SK-N-SH (cell line): Measurements from ENCODE around the gene ATP11C. TPM values are rescaled to one million over a fixed set of nuclear protein-coding genes. Genes with fewer than 3 reads are reported as not detected.
"Not testable (repeated sequence)": the region's sequence is repeated elsewhere in the genome, so short reads cannot be mapped to it uniquely, and the experiment has no call there.

Experiments
- CTCF ChIA-PET: fragments of 300-600, 350-600 bp; formaldehyde crosslinking; extraction: SDS; loops from one replicate; lab custom pipeline; 2021; lab: Yijun Ruan, JAX
- POLR2A ChIA-PET: fragments of 350-600 bp; sonication (Branson Sonifier 250); formaldehyde crosslinking; extraction: SDS; loops from one replicate; lab custom pipeline; 2020; ENCODE audit warnings: antibody characterized with exemption, inconsistent platforms; lab: Yijun Ruan, JAX
- DNase-seq: peaks from one replicate; pipeline ENCODE4 v3.0.0; 2012
- H2AFZ ChIP-seq: fragments of 200-600 bp; sonication (generic); 2 replicates; pipeline ENCODE4 v1.8.1; 2016; ENCODE audit warnings: antibody characterized with exemption, mild to moderate bottlenecking, low read depth
- H3F3A ChIP-seq: fragments of 200-600 bp; sonication (generic); replicated peaks from 2 replicates; pipeline ENCODE3; 2016; ENCODE audit warnings: antibody characterized with exemption, mild to moderate bottlenecking; ENCODE audit not compliant: insufficient read depth
- H3K27ac ChIP-seq, 2 experiments: fragments of 200-500 bp in 1 of 2; fragments of 200-600 bp in 1 of 2; sonication (Bioruptor generic) in 1 of 2; sonication (generic), shearing (Covaris generic) in 1 of 2; 2 replicates each; pipeline versions ENCODE4 v1.5.1 to v1.6.1; 2014 to 2016; ENCODE audit warnings: low read depth in 2 of 2, inconsistent platforms in 1 of 2, low read length in 1 of 2, mild to moderate bottlenecking in 1 of 2, mixed read lengths in 1 of 2
- H3K27me3 ChIP-seq: fragments of 200-600 bp; sonication (generic), shearing (Covaris generic); 2 replicates; pipeline ENCODE4 v1.6.1; 2016; ENCODE audit warnings: mixed run types; ENCODE audit not compliant: insufficient read depth
- H3K36me3 ChIP-seq, 2 experiments: fragments of 200-500 bp in 1 of 2; fragments of 200-600 bp in 1 of 2; sonication (Bioruptor generic) in 1 of 2; sonication (generic) in 1 of 2; replicated peaks in 1 of 2; 2 replicates each; pipeline versions ENCODE3 to v1.5.1; 2014 to 2016; ENCODE audit warnings: low read length in 1 of 2, mild to moderate bottlenecking in 1 of 2; ENCODE audit not compliant: insufficient read depth in 2 of 2, control insufficient read depth in 1 of 2
- H3K4me1 ChIP-seq, 2 experiments: fragments of 200-500 bp in 1 of 2; fragments of 200-600 bp in 1 of 2; sonication (Bioruptor generic) in 1 of 2; sonication (generic), shearing (Covaris generic) in 1 of 2; 2 replicates each; pipeline versions ENCODE4 v1.5.1 to v1.6.1; 2014 to 2016; ENCODE audit warnings: low read depth in 1 of 2, low read length in 1 of 2, mixed run types in 1 of 2; ENCODE audit not compliant: insufficient read depth in 2 of 2, control insufficient read depth in 1 of 2
- H3K4me2 ChIP-seq: fragments of 200-600 bp; sonication (generic), shearing (Covaris generic); 2 replicates; pipeline ENCODE4 v1.6.1; 2017; ENCODE audit warnings: mixed run types
- H3K4me3 ChIP-seq, 2 experiments: fragments of 200-500 bp in 1 of 2; fragments of 200-600 bp in 1 of 2; sonication (Bioruptor generic) in 1 of 2; sonication (generic), shearing (Covaris generic) in 1 of 2; 2 replicates each; pipeline versions ENCODE4 v1.5.1 to v1.8.1; 2014 to 2016; ENCODE audit warnings: low read depth in 2 of 2, inconsistent platforms in 1 of 2, low read length in 1 of 2, mild to moderate bottlenecking in 1 of 2, mixed read lengths in 1 of 2, moderate library complexity in 1 of 2
- H3K79me2 ChIP-seq: fragments of 200-600 bp; sonication (generic); 2 replicates; pipeline ENCODE4 v1.8.1; 2017; ENCODE audit warnings: mild to moderate bottlenecking; ENCODE audit not compliant: insufficient read depth
- H3K9ac ChIP-seq: fragments of 200-600 bp; sonication (generic); 2 replicates; pipeline ENCODE4 v1.6.1; 2017; ENCODE audit warnings: mixed run types
- H3K9me2 ChIP-seq: fragments of 200-600 bp; sonication (generic); 2 replicates; pipeline ENCODE4 v1.6.1; 2017; ENCODE audit warnings: mixed run types
- H3K9me3 ChIP-seq: fragments of 200-600 bp; sonication (generic); 2 replicates; pipeline ENCODE4 v1.6.1; 2017; ENCODE audit warnings: mixed run types, mild to moderate bottlenecking, moderate library complexity
- H4K20me1 ChIP-seq: fragments of 200-600 bp; sonication (generic); 2 replicates; pipeline ENCODE4 v1.6.1; 2017; ENCODE audit warnings: mild to moderate bottlenecking, mixed run types; ENCODE audit not compliant: insufficient read depth
- CTCF ChIP-seq: fragments of 200-600 bp; sonication (generic); IDR thresholded peaks from 2 replicates; pipeline ENCODE4 v1.6.1; 2017; ENCODE audit warnings: antibody characterized with exemption, mild to moderate bottlenecking, moderate library complexity
- GATA2 ChIP-seq: sonication (generic); formaldehyde crosslinking; IDR thresholded peaks from 2 replicates; pipeline ENCODE4 v1.5.0; 2020; ENCODE audit warnings: mild to moderate bottlenecking, missing genetic modification reagents
- MEF2A ChIP-seq: IDR thresholded peaks from 2 replicates; pipeline ENCODE4 v1.4.0; 2012; ENCODE audit warnings: low read depth, borderline replicate concordance
- NRF1 ChIP-seq: IDR thresholded peaks from 2 replicates; pipeline ENCODE4 v1.6.1; 2012; ENCODE audit warnings: low read depth, mild to moderate bottlenecking, low read length
- PBX3 ChIP-seq: IDR thresholded peaks from 2 replicates; pipeline ENCODE4; 2012
- RAD21 ChIP-seq: IDR thresholded peaks from 2 replicates; pipeline ENCODE4 v1.6.1; 2012; ENCODE audit warnings: mild to moderate bottlenecking, low read length
- REST ChIP-seq: IDR thresholded peaks from 2 replicates; pipeline ENCODE4 v1.6.1; 2012; ENCODE audit warnings: mild to moderate bottlenecking, low read depth, low read length, moderate library complexity
- RXRA ChIP-seq: IDR thresholded peaks from 2 replicates; pipeline ENCODE4 v1.4.0; 2012; ENCODE audit warnings: low read depth, mild to moderate bottlenecking, borderline replicate concordance
- TCF12 ChIP-seq: IDR thresholded peaks from 2 replicates; pipeline ENCODE4 v1.4.0; 2012
- WGBS: methylation state at CpG from one replicate; pipeline ENCODE4 v1.1.6; 2017; ENCODE audit warnings: low lambda C conversion rate; 5-methylcytosine and 5-hydroxymethylcytosine counted together
- polyA plus RNA-seq, 3 experiments: library from polyadenylated mRNA; depleted of rRNA; stranded (reverse); fragments of >200 nt; gene quantifications; 2 replicates each; pipeline ENCODE4 v1.2.3, GENCODE V29; 2012

The ATP11C gene
- polyA plus RNA-seq, 1 of the 3 experiments (the other 2 are of a cell fraction): 18.5 TPM

- H2AFZ ChIP-seq: no peak overlapping the region
- 18% methylated on average over 5 of the region's 5 CpGs for WGBS
- CTCF ChIA-PET: no interaction called here
- no peaks in the 10 kb centered on the region for H3K9me3 ChIP-seq
- H3K27me3 ChIP-seq: no peaks in the 10 kb centered on the region
- no peak overlapping the region for H3K4me3 ChIP-seq
- H4K20me1 ChIP-seq: peaks cover 39% of the 10 kb centered on the region
- DNase-seq: no peak
- POLR2A ChIA-PET: no interaction called here
- TF ChIP-seq RXRA: no peak
- TF ChIP-seq TCF12: 0 out of 2 replicates have a peak, but pooled peaks have one; percentile 9
- TF ChIP-seq RAD21: no peak
- TF ChIP-seq PBX3: 0 out of 2 replicates have a peak, but pooled peaks have one; percentile 28
- peaks cover 6% of the 10 kb centered on the region for H3F3A ChIP-seq
- H3K9ac ChIP-seq: no peak overlapping the region
- no peak overlapping the region for H3K4me2 ChIP-seq
- H3K79me2 ChIP-seq: peaks cover 90% of the 10 kb centered on the region
- peaks cover 0 to 4% of the 10 kb centered on the region in 2 experiments; a peak in 2 of 4 replicates for H3K4me1 ChIP-seq
- no peaks in the 10 kb centered on the region for H3K9me2 ChIP-seq
- no peaks in the 10 kb centered on the region for H3K36me3 ChIP-seq
- no peak overlapping the region for H3K27ac ChIP-seq
Observed at GRCh38 chrX:139924069-139924695, 8.7 kb downstream of the ATP11C start.

DNA sequence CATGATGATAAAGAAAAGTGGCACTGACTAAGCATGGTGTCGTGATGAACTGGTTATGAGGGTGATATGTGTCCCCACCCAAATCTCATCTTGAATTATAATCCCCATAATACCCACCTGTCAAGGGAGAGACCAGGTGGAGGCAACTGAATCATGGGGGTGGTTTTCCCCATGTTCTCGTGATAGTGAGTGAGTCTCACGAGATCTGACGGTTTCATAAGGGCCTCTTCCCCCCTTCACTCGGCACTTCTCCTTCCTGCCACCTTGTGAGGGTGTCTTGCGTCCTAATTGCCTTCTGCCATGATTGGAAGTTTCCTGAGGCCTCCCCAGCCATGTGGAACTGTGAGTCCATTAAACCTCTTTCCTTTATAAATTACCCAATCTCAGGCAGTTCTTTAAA is 11.7 kb downstream of the ATP11C start:
- H3K4me1 ChIP-seq, H3K4me3 ChIP-seq, CTCF ChIA-PET, H3K9me3 ChIP-seq, H3K9me2 ChIP-seq, DNase-seq, H2AFZ ChIP-seq, H3K9ac ChIP-seq, POLR2A ChIA-PET, H3K27me3 ChIP-seq, H3K36me3 ChIP-seq, H3K27ac ChIP-seq, H3K4me2 ChIP-seq, H3F3A ChIP-seq: not testable (repeated sequence)
- Histone ChIP-seq H3K79me2 (peaks cover 90% of the 10 kb centered on the region), H4K20me1 (peaks cover 16% of the 10 kb centered on the region)
- WGBS: 54% methylated on average over 6 of the region's 6 CpGs

DNA sequence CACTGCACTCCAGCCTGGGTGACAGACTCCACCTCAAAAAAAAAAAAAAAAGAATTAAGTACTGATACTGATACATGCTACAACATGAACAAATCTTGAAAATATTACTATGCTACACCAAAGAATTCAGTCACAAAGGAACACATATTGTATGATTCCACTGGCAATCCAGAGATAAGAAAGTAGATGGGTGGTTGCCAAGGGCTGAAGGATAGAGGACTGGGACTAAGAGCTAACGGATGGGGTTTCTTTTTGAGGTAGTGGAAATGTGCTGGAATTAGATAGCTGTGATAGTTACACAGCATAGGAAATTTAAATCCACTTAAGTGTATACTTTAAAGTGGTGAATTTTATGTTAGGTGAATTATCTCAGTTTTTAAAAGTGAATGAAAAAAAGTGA is 12.5 kb downstream of the ATP11C start:
- no peaks in the 10 kb centered on the region; a peak in 2 of 4 replicates for H3K4me1 ChIP-seq
- H3K9me2 ChIP-seq: no peaks in the 10 kb centered on the region
- TF ChIP-seq MEF2A (no peak), REST (no peak), CTCF (no peak), GATA2 (no peak), NRF1 (no peak)
- TF ChIP-seq, all 33 proteins: peak for 0
- H4K20me1 ChIP-seq: peaks cover 11% of the 10 kb centered on the region; the same call in 1 of the 2 replicates
- H3K4me2 ChIP-seq: no peak overlapping the region
- 52% methylated on average over 1 of the region's 1 CpG for WGBS
- no peaks in the 10 kb centered on the region for H3K36me3 ChIP-seq
- H3K9me3 ChIP-seq: no peaks in the 10 kb centered on the region
- DNase-seq: no peak
- peaks cover 90% of the 10 kb centered on the region for H3K79me2 ChIP-seq
- CTCF ChIA-PET: no interaction called here
- no peak overlapping the region for H3K9ac ChIP-seq
- H3K27ac ChIP-seq: no peak overlapping the region
- no peak overlapping the region for H3K4me3 ChIP-seq
- POLR2A ChIA-PET: no interaction called here
- peaks cover 4% of the 10 kb centered on the region for H3F3A ChIP-seq
- H2AFZ ChIP-seq: no peak overlapping the region
- no peaks in the 10 kb centered on the region for H3K27me3 ChIP-seq
